Activated CD4-positive, alpha-beta memory T cell treated with anti-CD3 and anti-CD28 coated beads for 36 hours (primary cell): ENCODE measurements around the gene C2CD2L. TPM values are rescaled to one million over a fixed set of nuclear protein-coding genes. Genes with fewer than 3 reads are reported as not detected.

Source experiments
- CTCF ChIA-PET: fragments of 350-600 bp; sonication (Branson Sonifier 250); formaldehyde crosslinking; loops from one replicate; lab custom pipeline; 2021; ENCODE audit warnings: antibody characterized with exemption, inconsistent platforms; lab: Charles Lee
- POLR2A ChIA-PET: fragments of 350-600 bp; sonication (Branson Sonifier 250); formaldehyde crosslinking; loops from one replicate; lab custom pipeline; 2021; ENCODE audit warnings: antibody characterized with exemption; lab: Charles Lee
- DNase-seq: peaks from one replicate; pipeline ENCODE4 v3.0.0-alpha.2; 2020
- H3K27ac Mint-ChIP-seq: one replicate; pipeline ENCODE4 v1.8.0; 2021; ENCODE audit warnings: mixed read lengths
- H3K27me3 Mint-ChIP-seq: one replicate; pipeline ENCODE4 v1.8.0; 2021; ENCODE audit warnings: mixed read lengths
- H3K36me3 Mint-ChIP-seq: one replicate; pipeline ENCODE4 v1.8.0; 2021; ENCODE audit warnings: mixed read lengths
- H3K4me1 Mint-ChIP-seq: one replicate; pipeline ENCODE4 v1.8.0; 2021; ENCODE audit warnings: low read depth, mixed read lengths
- H3K4me3 Mint-ChIP-seq: one replicate; pipeline ENCODE4 v1.8.0; 2021; ENCODE audit warnings: mild to moderate bottlenecking, mixed read lengths
- H3K9me3 Mint-ChIP-seq: one replicate; pipeline ENCODE4 v1.8.0; 2021; ENCODE audit warnings: mixed read lengths
- intact Hi-C: fragments of 100-400 bp; cut with micrococcal nuclease; formaldehyde crosslinking; loops from one replicate; pipeline ENCODE4 v1.15.1; 2023
- total RNA-seq, 2 experiments: library from RNA; stranded (reverse); gene quantifications; one replicate each; pipeline ENCODE4 v1.2.3, GENCODE V29; 2021

Gene C2CD2L
- total RNA-seq, 2 experiments from 2014 or later, result 23.6 to 25.2 TPM

DNA sequence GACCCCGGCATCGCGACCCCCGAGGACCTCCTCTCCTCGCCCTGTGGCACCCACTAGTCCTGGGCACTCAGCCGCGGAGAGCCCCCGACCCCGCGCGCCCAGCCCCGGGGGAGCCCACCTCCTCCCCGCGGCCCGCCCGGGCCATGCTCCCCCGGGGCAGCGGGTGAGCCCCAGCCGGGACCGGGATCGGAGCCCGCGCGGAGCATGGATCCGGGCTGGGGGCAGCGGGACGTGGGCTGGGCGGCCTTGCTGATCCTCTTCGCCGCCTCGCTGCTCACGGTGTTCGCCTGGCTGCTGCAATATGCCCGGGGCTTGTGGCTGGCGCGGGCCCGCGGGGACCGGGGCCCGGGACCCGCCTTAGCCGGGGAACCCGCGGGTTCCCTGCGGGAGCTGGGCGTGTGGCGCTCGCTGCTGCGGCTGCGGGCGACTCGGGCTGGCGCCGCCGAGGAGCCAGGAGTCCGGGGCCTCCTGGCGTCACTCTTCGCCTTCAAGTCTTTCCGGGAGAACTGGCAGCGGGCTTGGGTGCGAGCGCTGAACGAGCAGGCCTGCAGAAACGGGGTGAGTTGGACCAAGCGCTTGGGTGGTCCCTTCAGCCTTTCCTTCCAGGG, 498 bp downstream of the C2CD2L start:
- H3K27ac Mint-ChIP-seq, result peak overlapping the region; percentile 85
- H3K4me1 Mint-ChIP-seq, result peaks cover 41% of the 10 kb centered on the region
- peak overlapping the region; percentile 80 for H3K4me3 Mint-ChIP-seq
- intact Hi-C loops, result loop anchor here (1.0 to 5.0 kb wide), 6 partner anchors 12 to 213 kb away; partner anchors contain the start of genes BCL9L, HINFP, HYOU1 and VPS11
- no peak for DNase-seq
- no peaks in the 10 kb centered on the region for H3K9me3 Mint-ChIP-seq
- ChIA-PET CTCF (interaction anchor here (1.2 to 1.8 kb wide), 5 partner anchors 13 to 216 kb away, joined by 4 to 7 read pairs (median 6); partner anchors contain the start of gene CBL), POLR2A (interaction anchor here (0.9 to 5.2 kb wide), 8 partner anchors 8 to 98 kb away, joined by 3 to 56 read pairs (median 7); partner anchors contain the start of genes HINFP, HMBS, HYOU1 and TRAPPC4)
- peaks cover 5% of the 10 kb centered on the region for H3K36me3 Mint-ChIP-seq
- no peaks in the 10 kb centered on the region for H3K27me3 Mint-ChIP-seq

GRCh38 chr11:119108146-119108856, 1.2 kb downstream of the C2CD2L start:
- Mint-ChIP-seq H3K9me3 (no peaks in the 10 kb centered on the region), H3K27me3 (no peaks in the 10 kb centered on the region), H3K27ac (peak overlapping the region; percentile 85), H3K36me3 (peaks cover 10% of the 10 kb centered on the region), H3K4me1 (peaks cover 39% of the 10 kb centered on the region), H3K4me3 (peak overlapping the region; percentile 80)
- intact Hi-C loops, result loop anchor here (5.0 kb wide), 1 partner anchor 181 kb away; the partner anchor contains the start of gene BCL9L
- ChIA-PET POLR2A (interaction anchor here (0.9 to 5.2 kb wide), 5 partner anchors 7 to 41 kb away, joined by 3 to 56 read pairs (median 4); partner anchors contain the start of genes HINFP and VPS11), CTCF (interaction anchor here (0.7 to 2.2 kb wide), 6 partner anchors 8 to 176 kb away, joined by 3 to 9 read pairs (median 4); partner anchors contain the start of gene HINFP)
- DNase-seq, result peak; percentile 60

DNA sequence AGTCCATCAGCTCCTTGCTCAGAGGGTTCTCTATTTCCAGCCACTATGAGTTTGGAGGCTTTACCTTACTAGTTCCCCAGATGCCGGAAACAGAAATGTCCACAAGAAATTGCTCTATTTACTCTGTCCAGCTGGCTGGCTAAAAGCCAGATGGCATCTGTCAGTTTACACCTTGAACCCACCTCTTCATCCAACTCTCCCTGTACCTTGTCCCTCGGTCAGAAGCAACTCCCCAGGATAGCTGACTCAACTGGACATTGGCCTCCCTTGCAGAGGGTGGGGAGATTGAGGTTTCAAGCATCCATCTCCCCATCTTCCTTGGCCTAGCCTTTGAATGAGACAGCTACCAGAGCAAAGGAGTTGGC, 1.7 kb downstream of the C2CD2L start:
- H3K36me3 Mint-ChIP-seq, result peaks cover 14% of the 10 kb centered on the region
- peak overlapping the region; percentile 80 for H3K4me3 Mint-ChIP-seq
- peak overlapping the region; percentile 85 for H3K27ac Mint-ChIP-seq
- ChIA-PET POLR2A (interaction anchor here (0.9 to 5.2 kb wide), 4 partner anchors 11 to 24 kb away, joined by 3 to 56 read pairs (median 3); partner anchors contain the start of genes HINFP and HMBS), CTCF (interaction anchor here (0.7 to 2.2 kb wide), 7 partner anchors 9 to 176 kb away, joined by 3 to 9 read pairs (median 5); partner anchors contain the start of gene HINFP)
- H3K9me3 Mint-ChIP-seq, result no peaks in the 10 kb centered on the region
- DNase-seq, result no peak
- intact Hi-C loops, result loop anchor here (5.0 kb wide), 1 partner anchor 182 kb away; the partner anchor contains the start of gene BCL9L
- no peaks in the 10 kb centered on the region for H3K27me3 Mint-ChIP-seq
- H3K4me1 Mint-ChIP-seq, result peaks cover 38% of the 10 kb centered on the region

DNA sequence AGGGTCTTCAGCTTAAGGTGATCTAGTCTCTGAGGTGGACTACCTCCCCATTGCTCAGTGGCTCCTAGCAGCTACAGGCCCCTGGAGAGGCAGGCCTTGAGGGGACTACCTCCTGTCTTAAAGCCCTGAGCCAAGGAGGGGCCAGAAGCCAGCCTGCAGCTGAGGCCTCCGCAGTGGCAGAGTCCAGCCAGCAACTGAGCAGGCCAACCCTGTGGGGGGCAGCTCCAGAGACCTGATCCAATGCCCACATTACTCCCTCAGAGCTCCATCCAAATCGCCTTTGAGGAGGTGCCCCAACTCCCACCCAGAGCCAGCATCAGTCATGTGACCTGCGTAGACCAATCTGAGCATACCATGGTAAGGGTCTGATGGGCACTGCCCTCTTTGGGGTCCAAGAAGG, 2.7 kb downstream of the C2CD2L start:
- peak overlapping the region; percentile 80 for H3K4me3 Mint-ChIP-seq
- H3K27ac Mint-ChIP-seq, result no peak overlapping the region
- no peaks in the 10 kb centered on the region for H3K27me3 Mint-ChIP-seq
- POLR2A ChIA-PET, result interaction anchor here (1.2 to 5.2 kb wide), 3 partner anchors 11 to 25 kb away, joined by 3 to 56 read pairs (median 3); partner anchors contain the start of genes HINFP and HMBS
- peaks cover 45% of the 10 kb centered on the region for H3K4me1 Mint-ChIP-seq
- CTCF ChIA-PET, result interaction anchor here (1.1 to 2.2 kb wide), 5 partner anchors 10 to 175 kb away, joined by 3 to 9 read pairs (median 6); partner anchors contain the start of gene HINFP
- no peaks in the 10 kb centered on the region for H3K9me3 Mint-ChIP-seq
- intact Hi-C loops, result loop anchor here (5.0 kb wide), 1 partner anchor 183 kb away; the partner anchor contains the start of gene BCL9L
- peaks cover 20% of the 10 kb centered on the region for H3K36me3 Mint-ChIP-seq
- no peak for DNase-seq

- Mint-ChIP-seq H3K27ac (no peak overlapping the region), H3K27me3 (no peaks in the 10 kb centered on the region), H3K36me3 (peaks cover 23% of the 10 kb centered on the region), H3K4me3 (no peak overlapping the region), H3K4me1 (peaks cover 51% of the 10 kb centered on the region), H3K9me3 (no peaks in the 10 kb centered on the region)
- ChIA-PET CTCF (no interaction called here), POLR2A (interaction anchor here (1.0 to 5.2 kb wide), 3 partner anchors 9 to 16 kb away, joined by 3 to 56 read pairs (median 4); partner anchors contain the start of genes DPAGT1 and HINFP)
- intact Hi-C loops, result no loop called here
- no peak for DNase-seq
Observed at GRCh38 chr11:119110439-119110838, 3.3 kb downstream of the C2CD2L start.

DNA sequence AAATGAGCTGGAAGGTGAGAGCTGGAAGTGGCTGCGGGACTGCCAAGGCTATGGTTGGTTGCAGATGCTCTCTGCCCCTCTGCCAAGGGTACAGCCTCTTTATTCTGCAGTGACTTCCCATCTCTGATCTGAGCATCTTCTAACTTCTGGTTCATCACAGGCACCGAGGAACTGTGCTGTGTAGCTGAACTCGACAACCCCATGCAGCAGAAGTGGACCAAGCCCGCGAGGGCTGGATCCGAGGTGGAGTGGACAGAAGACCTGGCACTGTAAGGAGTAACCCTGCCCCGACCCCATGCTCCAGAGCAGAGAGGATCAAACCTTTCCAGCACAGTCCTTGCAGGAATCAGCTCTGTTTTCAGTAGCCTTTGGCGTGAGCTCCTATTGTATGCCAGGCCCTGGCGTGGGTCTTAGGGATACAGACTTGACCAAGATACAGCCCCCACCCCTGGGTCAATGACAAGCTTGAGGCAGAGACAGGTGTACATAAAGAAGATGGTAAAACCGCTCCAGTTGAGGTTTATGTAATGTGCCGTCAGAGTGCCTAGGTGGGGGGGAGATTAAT, 4.3 kb downstream of the C2CD2L start:
- Mint-ChIP-seq H3K36me3 (peaks cover 27% of the 10 kb centered on the region), H3K4me1 (peaks cover 52% of the 10 kb centered on the region), H3K27me3 (no peaks in the 10 kb centered on the region), H3K4me3 (no peak overlapping the region), H3K9me3 (no peaks in the 10 kb centered on the region), H3K27ac (no peak overlapping the region)
- intact Hi-C loops, result no loop called here
- ChIA-PET POLR2A (interaction anchor here (1.0 to 2.0 kb wide), 3 partner anchors 9 to 17 kb away, joined by 3 to 7 read pairs (median 4); partner anchors contain the start of genes DPAGT1 and HINFP), CTCF (interaction anchor here (0.7 to 1.2 kb wide), 2 partner anchors 78 to 210 kb away, joined by 3 to 4 read pairs; no protein-coding TSS in a partner anchor)
- no peak for DNase-seq

DNA sequence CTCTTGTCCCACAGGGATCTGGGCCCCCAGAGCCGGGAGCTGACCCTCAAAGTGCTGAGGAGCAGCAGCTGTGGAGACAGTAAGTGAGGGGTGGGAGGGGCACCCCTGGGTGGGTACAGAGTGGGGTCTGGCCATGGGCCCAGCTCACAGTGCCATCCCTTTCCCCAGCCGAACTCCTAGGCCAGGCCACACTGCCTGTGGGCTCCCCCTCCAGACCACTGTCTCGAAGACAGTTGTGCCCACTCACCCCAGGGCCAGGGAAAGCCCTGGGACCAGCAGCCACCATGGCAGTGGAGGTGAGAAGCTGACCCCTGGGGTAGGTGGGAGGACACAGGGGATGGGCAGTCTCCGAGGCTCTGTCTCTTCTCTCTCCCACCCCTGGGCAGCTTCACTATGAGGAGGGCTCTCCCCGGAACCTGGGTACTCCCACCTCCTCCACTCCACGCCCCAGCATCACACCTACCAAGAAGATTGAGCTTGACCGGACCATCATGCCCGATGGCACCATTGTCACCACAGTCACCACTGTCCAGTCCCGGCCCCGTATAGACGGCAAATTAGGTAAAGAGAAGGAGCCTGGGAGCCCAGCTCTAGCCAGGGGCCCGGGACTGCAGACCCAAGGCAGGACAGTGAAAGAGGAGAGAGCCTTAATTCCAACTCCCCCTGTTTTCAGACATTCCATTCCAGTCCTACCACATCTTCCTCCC, 5.3 kb downstream of the C2CD2L start:
- CTCF ChIA-PET, result interaction anchor here (0.6 to 1.2 kb wide), 2 partner anchors 13 to 209 kb away, joined by 3 to 4 read pairs; no protein-coding TSS in a partner anchor
- Mint-ChIP-seq H3K27ac (peak overlapping the region; percentile 44), H3K27me3 (no peaks in the 10 kb centered on the region), H3K9me3 (no peaks in the 10 kb centered on the region), H3K36me3 (peaks cover 31% of the 10 kb centered on the region), H3K4me1 (peaks cover 48% of the 10 kb centered on the region), H3K4me3 (no peak overlapping the region)
- POLR2A ChIA-PET, result interaction anchor here (1.5 to 2.0 kb wide), 2 partner anchors 10 to 18 kb away, joined by 3 to 7 read pairs; no protein-coding TSS in a partner anchor
- DNase-seq, result no peak
- intact Hi-C loops, result no loop called here

GRCh38 chr11:119113716-119114115, 6.6 kb downstream of the C2CD2L start:
- Mint-ChIP-seq H3K27ac (peak overlapping the region; percentile 44), H3K4me1 (peaks cover 45% of the 10 kb centered on the region), H3K27me3 (no peaks in the 10 kb centered on the region), H3K36me3 (peaks cover 34% of the 10 kb centered on the region), H3K9me3 (no peaks in the 10 kb centered on the region), H3K4me3 (no peak overlapping the region)
- intact Hi-C loops, result no loop called here
- ChIA-PET POLR2A (no interaction called here), CTCF (no interaction called here)
- DNase-seq, result no peak

- Mint-ChIP-seq H3K9me3 (no peaks in the 10 kb centered on the region), H3K36me3 (peaks cover 34% of the 10 kb centered on the region), H3K4me3 (no peak overlapping the region), H3K27me3 (no peaks in the 10 kb centered on the region), H3K4me1 (peaks cover 38% of the 10 kb centered on the region), H3K27ac (no peak overlapping the region)
- POLR2A ChIA-PET, result no interaction called here
- intact Hi-C loops, result no loop called here
- DNase-seq, result no peak
- CTCF ChIA-PET, result no interaction called here
Observed at GRCh38 chr11:119114351-119114750, 7.2 kb downstream of the C2CD2L start.

DNA sequence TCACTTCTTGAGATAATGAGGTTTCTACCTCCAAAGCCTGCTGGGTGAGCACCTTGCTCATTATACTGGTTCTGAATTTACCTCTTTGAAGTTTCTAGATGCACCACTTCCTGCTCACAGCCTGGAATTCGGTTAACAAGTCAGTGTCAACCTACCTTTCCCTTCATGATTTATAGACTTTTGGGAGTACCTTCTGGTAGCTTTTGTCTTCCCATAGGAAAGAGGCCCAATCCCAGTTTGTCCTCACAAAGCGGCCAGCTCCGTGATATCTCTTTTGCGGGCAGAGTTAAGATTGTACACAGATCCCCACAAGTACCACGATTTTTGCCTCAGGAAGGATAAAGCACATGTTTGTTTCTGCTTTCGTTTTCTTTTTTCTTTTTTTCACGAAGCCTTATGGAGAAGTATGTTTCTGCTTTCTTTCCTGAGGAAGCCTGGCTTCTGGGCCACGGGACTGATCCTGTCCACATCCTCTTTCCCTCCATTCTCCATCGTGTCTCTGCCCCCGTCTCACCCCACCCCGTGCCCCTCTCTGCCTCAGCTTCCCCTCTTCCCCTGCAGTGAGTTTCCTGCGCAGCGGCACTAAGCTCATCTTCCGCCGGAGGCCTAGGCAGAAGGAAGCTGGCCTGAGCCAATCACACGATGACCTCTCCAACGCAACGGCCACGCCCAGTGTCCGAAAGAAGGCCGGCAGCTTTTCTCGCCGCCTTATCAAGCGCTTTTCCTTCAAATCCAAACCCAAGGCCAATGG, 8.5 kb downstream of the C2CD2L start:
- peak; percentile 51 for DNase-seq
- ChIA-PET CTCF (interaction anchor here (0.6 to 1.8 kb wide), 5 partner anchors 11 to 222 kb away, joined by 3 to 6 read pairs (median 3); a partner anchor contains a TSS), POLR2A (interaction anchor here (0.7 to 1.5 kb wide), 7 partner anchors 8 to 245 kb away, joined by 3 to 6 read pairs (median 4); partner anchors contain the start of genes DPAGT1, SLC37A4 and VPS11)
- Mint-ChIP-seq H3K4me1 (peaks cover 33% of the 10 kb centered on the region), H3K27me3 (no peaks in the 10 kb centered on the region), H3K9me3 (no peaks in the 10 kb centered on the region), H3K4me3 (peak overlapping the region; percentile 74), H3K27ac (peak overlapping the region; percentile 96), H3K36me3 (peaks cover 32% of the 10 kb centered on the region)
- intact Hi-C loops, result no loop called here
